Endothelial cell of umbilical vein (primary cell): ENCODE data around the gene PRKAR2B. TPM values are rescaled to one million over a fixed set of nuclear protein-coding genes. Genes with fewer than 3 reads are reported as not detected.
A peak's percentile ranks its signal among the peaks of the same experiment; 100 is the strongest.

ENCODE experiments used
- BruUV-seq: library from RNA; stranded (reverse); fragments of 400-500 nt; replicated peaks from 2 replicates; lab custom pipeline; 2021; lab: Mats Ljungman, UMichigan
- CTCF ChIA-PET: fragments of 300-600, 350-600 bp; sonication (Branson Sonifier 250); formaldehyde crosslinking; loops from one replicate; lab custom pipeline; 2021; ENCODE audit warnings: antibody characterized with exemption, inconsistent platforms; lab: Charles Lee
- POLR2A ChIA-PET: fragments of 300-600, 350-600 bp; sonication (Branson Sonifier 250); formaldehyde crosslinking; loops from one replicate; lab custom pipeline; 2021; ENCODE audit warnings: antibody characterized with exemption, inconsistent platforms; lab: Charles Lee
- DNase-seq: peaks from one replicate; pipeline ENCODE4 v3.0.0-alpha.2; 2011; ENCODE audit warnings: low read depth, low spot score
- FAIRE-seq: peaks from 2 replicates; lab custom pipeline; 2011; peaks lifted over from hg19 to GRCh38; lab: Jason Lieb, UNC
- H2AFZ ChIP-seq: 2 replicates; pipeline ENCODE4 v1.6.0; 2012; ENCODE audit warnings: low read depth, low read length, control low read depth, inconsistent platforms
- H3K27ac ChIP-seq: 2 replicates; pipeline ENCODE4 v1.5.1; 2011; ENCODE audit warnings: low read depth, mild to moderate bottlenecking, control low read depth, low read length, moderate library complexity; ENCODE audit not compliant: insufficient read depth
- H3K27me3 ChIP-seq, 2 experiments: 2 replicates each; pipeline versions ENCODE4 v1.6.0 to v1.6.1; 2011; ENCODE audit warnings: low read length in 2 of 2, mixed read lengths in 1 of 2; ENCODE audit not compliant: control insufficient read depth in 2 of 2, insufficient read depth in 2 of 2
- H3K36me3 ChIP-seq, 2 experiments: 2 replicates in 1 of 2; 3 replicates in 1 of 2; pipeline ENCODE4 v1.5.1; 2011; ENCODE audit warnings: low read length in 2 of 2, mild to moderate bottlenecking in 1 of 2, moderate library complexity in 1 of 2; ENCODE audit not compliant: control insufficient read depth in 2 of 2, insufficient read depth in 2 of 2; ENCODE audit errors: extremely low read depth in 1 of 2
- H3K4me1 ChIP-seq: 3 replicates; pipeline ENCODE4 v1.5.1; 2011; ENCODE audit warnings: mild to moderate bottlenecking, low read length; ENCODE audit not compliant: control insufficient read depth, insufficient read depth; ENCODE audit errors: extremely low read depth
- H3K4me2 ChIP-seq: 2 replicates; pipeline ENCODE4 v1.6.1; 2011; ENCODE audit warnings: low read length, control low read depth, mixed read lengths; ENCODE audit not compliant: insufficient read depth
- H3K4me3 ChIP-seq, 3 experiments: fragments of 200-600 bp in 1 of 3; sonication (generic), shearing (Covaris generic) in 1 of 3; replicated peaks in 1 of 3; 2 replicates each; pipeline ENCODE4 v1.5.1; 2011 to 2016; ENCODE audit warnings: control low read depth in 3 of 3, low read length in 3 of 3, mild to moderate bottlenecking in 2 of 3, inconsistent platforms in 1 of 3, low read depth in 1 of 3, moderate library complexity in 1 of 3; ENCODE audit not compliant: insufficient read depth in 1 of 3
- H3K79me2 ChIP-seq: 2 replicates; pipeline ENCODE4 v1.6.0; 2012; ENCODE audit warnings: low read length, inconsistent platforms; ENCODE audit not compliant: control insufficient read depth, insufficient read depth
- H3K9ac ChIP-seq: replicated peaks from 2 replicates; pipeline ENCODE3; 2011; ENCODE audit warnings: low read length, control low read depth; ENCODE audit not compliant: insufficient read depth; ENCODE audit errors: extremely low read depth
- H3K9me1 ChIP-seq: replicated peaks from 3 replicates; pipeline ENCODE4 v1.6.0; 2011; ENCODE audit warnings: mild to moderate bottlenecking, low read length; ENCODE audit not compliant: control insufficient read depth, insufficient read depth; ENCODE audit errors: extremely low read depth
- H3K9me3 ChIP-seq: replicated peaks from 2 replicates; pipeline ENCODE4 v1.5.1; 2012; ENCODE audit warnings: low read length, inconsistent platforms; ENCODE audit not compliant: control insufficient read depth, insufficient read depth
- H4K20me1 ChIP-seq: replicated peaks from 2 replicates; pipeline ENCODE3; 2011; ENCODE audit warnings: mild to moderate bottlenecking, low read length; ENCODE audit not compliant: control insufficient read depth, insufficient read depth; ENCODE audit errors: extremely low read depth
- CTCF ChIP-seq, 2 donors: IDR thresholded peaks; 1 replicate in 1 of 2; 2 replicates in 1 of 2; pipeline ENCODE4 v1.5.1; 2011; ENCODE audit warnings: low read length in 2 of 2, mild to moderate bottlenecking in 2 of 2, moderate library complexity in 2 of 2, control low read depth in 1 of 2, inconsistent platforms in 1 of 2, low read depth in 1 of 2; ENCODE audit not compliant: insufficient read depth in 1 of 2; ENCODE audit errors: extremely low read depth in 1 of 2
- EZH2 ChIP-seq: IDR thresholded peaks from 2 replicates; pipeline ENCODE4 v1.6.1; 2012; ENCODE audit warnings: borderline replicate concordance, low read depth, mild to moderate bottlenecking, moderate library complexity, low read length, inconsistent platforms; ENCODE audit not compliant: severe bottlenecking
- FOS ChIP-seq: IDR thresholded peaks from 2 replicates; pipeline ENCODE4 v1.6.1; 2011; ENCODE audit warnings: mild to moderate bottlenecking, low read length, moderate library complexity, borderline replicate concordance; ENCODE audit not compliant: insufficient read depth
- GATA2 ChIP-seq: IDR thresholded peaks from 2 replicates; pipeline ENCODE4 v1.7.0; 2011; ENCODE audit warnings: low read depth, mild to moderate bottlenecking, moderate library complexity, mixed read lengths, low read length; ENCODE audit not compliant: insufficient read length, insufficient read depth
- JUN ChIP-seq: IDR thresholded peaks from 2 replicates; pipeline ENCODE4 v1.6.1; 2011; ENCODE audit warnings: borderline replicate concordance, low read depth; ENCODE audit not compliant: insufficient read length, insufficient read depth
- MAX ChIP-seq: IDR thresholded peaks from 2 replicates; pipeline ENCODE4 v1.6.1; 2011; ENCODE audit not compliant: insufficient read depth, insufficient read length
- MYC ChIP-seq: IDR thresholded peaks from one replicate; pipeline ENCODE4 v1.6.1; 2011; ENCODE audit warnings: mild to moderate bottlenecking, low read depth, low read length
- POLR2A ChIP-seq: IDR thresholded peaks from 2 replicates; pipeline ENCODE4 v1.6.1; 2012; ENCODE audit warnings: low read depth, mild to moderate bottlenecking, control low read depth, low read length
- POLR2AphosphoS5 ChIP-seq: IDR thresholded peaks from 2 replicates; pipeline ENCODE4 v1.6.1; 2012; ENCODE audit warnings: low read depth, mild to moderate bottlenecking, control low read depth, low read length, moderate library complexity; ENCODE audit not compliant: insufficient read depth
- dilution Hi-C: fragments of 300-500 bp; cut with MboI; formaldehyde crosslinking; loops from one replicate; pipeline ENCODE4 v1.15.0; 2019; ENCODE audit warnings: low sequenced_read_pairs; ENCODE audit not compliant: extremely low pct_ligation_motif_present
- intact Hi-C: fragments of 100-400 bp; cut with micrococcal nuclease; formaldehyde crosslinking; loops from one replicate; pipeline ENCODE4 v1.10.0; 2022
- polyA plus RNA-seq, 4 experiments: library from polyadenylated mRNA; depleted of rRNA in 3 of 4; stranded (reverse) in 3 of 4; unstranded in 1 of 4; fragments of >200 nt; gene quantifications; 2 replicates each; pipeline versions ENCODE4 v1.2.1 to v1.2.3, GENCODE V29; 2011 to 2012; ENCODE audit warnings: missing spikeins in 1 of 4
- total RNA-seq: library from RNA; stranded (reverse); gene quantifications from 2 replicates; pipeline ENCODE4 v1.2.3, GENCODE V29; 2021

The PRKAR2B gene
- total and polyA plus RNA-seq, 2 donors (not counting 3 experiments of a cell fraction or from before 2014, with no cell fraction given) = 10.7 to 39.8 TPM

GRCh38 chr7:107166736-107167426 is 122.4 kb downstream of the PRKAR2B start:
- Histone ChIP-seq H3K9me1 (no peaks in the 10 kb centered on the region), H3K9me3 (no peaks in the 10 kb centered on the region), H3K36me3 (no peaks in the 10 kb centered on the region), H3K27ac (peak overlapping the region; percentile 92), H3K79me2 (peaks cover 19% of the 10 kb centered on the region), H3K4me2 (peak overlapping the region; percentile 98), H3K4me3 (peak overlapping the region; percentile 42 to 50 (median 44)), H3K4me1 (peaks cover 45% of the 10 kb centered on the region), H2AFZ (no peak overlapping the region), H4K20me1 (peaks cover 4% of the 10 kb centered on the region), H3K27me3 (no peaks in the 10 kb centered on the region), H3K9ac (peak overlapping the region; percentile 93)
- DNase-seq = peak; percentile 57
- CTCF ChIA-PET = interaction anchor here (0.8 to 3.1 kb wide), 9 partner anchors 13 to 712 kb away, joined by 3 to 25 read pairs (median 5); partner anchors contain the start of gene PIK3CG
- no peak for FAIRE-seq
- intact Hi-C loops = loop anchor here (5.0 to 10.0 kb wide), 2 partner anchors 220 to 632 kb away; no protein-coding TSS in a partner anchor
- TF ChIP-seq JUN (no peak), FOS (no peak)
- BruUV-seq = no TSS peak
- dilution Hi-C loops = no loop called here
- POLR2A ChIA-PET = no interaction called here

- peak overlapping the region; percentile 92 for H3K27ac ChIP-seq
Observed at GRCh38 chr7:107167483-107168232, 123.2 kb downstream of the PRKAR2B start.

More at GRCh38 chr7:107167483-107168232, 123.2 kb downstream of the PRKAR2B start:
- BruUV-seq = TSS peak; percentile 80
- ChIA-PET POLR2A (interaction anchor here (0.8 to 1.7 kb wide), 9 partner anchors 10 to 576 kb away, joined by 3 to 8 read pairs (median 4); no protein-coding TSS in a partner anchor), CTCF (interaction anchor here (0.6 to 3.1 kb wide), 14 partner anchors 11 to 991 kb away, joined by 3 to 25 read pairs (median 4); partner anchors contain the start of gene PIK3CG)
- intact Hi-C loops = loop anchor here (1.0 to 10.0 kb wide), 5 partner anchors 88 to 633 kb away; no protein-coding TSS in a partner anchor
- H3K4me3 ChIP-seq = peak overlapping the region; percentile 42 to 50 (median 44)
- H4K20me1 ChIP-seq = peaks cover 4% of the 10 kb centered on the region
- H3K36me3 ChIP-seq = no peaks in the 10 kb centered on the region
- TF ChIP-seq MYC (no peak), GATA2 (no peak), POLR2AphosphoS5 (peak; percentile 7), EZH2 (no peak), POLR2A (peak; percentile 94), CTCF (IDR thresholded peaks at IDR 0.05; ENCODE audit: extremely low read depth in 1 of 2, insufficient read depth in 1 of 2, low read depth in 1 of 2, low read length in 2 of 2) (peak in 1 of 2 donors; percentile 24), MAX (no peak), FOS (peak; percentile 73), JUN (peak; percentile 71)
- H3K9me1 ChIP-seq = no peaks in the 10 kb centered on the region
- dilution Hi-C loops = no loop called here
- peaks cover 45% of the 10 kb centered on the region for H3K4me1 ChIP-seq
- peak overlapping the region; percentile 98 for H3K4me2 ChIP-seq
- no peaks in the 10 kb centered on the region for H3K9me3 ChIP-seq
- DNase-seq (peak; percentile 89), FAIRE-seq (no peak)
- no peaks in the 10 kb centered on the region for H3K27me3 ChIP-seq
- peaks cover 27% of the 10 kb centered on the region for H3K79me2 ChIP-seq
- H2AFZ ChIP-seq = no peak overlapping the region
- peak overlapping the region; percentile 93 for H3K9ac ChIP-seq
